Measurements from ENCODE around the gene VWA2.

The VWA2 gene

GRCh38 chr10:114242235-114242634, 3.2 kb downstream of the VWA2 start:
- peaks cover 6% of the 10 kb centered on the region for H3K4me1 ChIP-seq (ENCODE audit: insufficient read depth, low read length, poor library complexity, severe bottlenecking)
- H3K9me3 ChIP-seq (ENCODE audit: insufficient read depth, low read depth, low read length): no peaks in the 10 kb centered on the region
- TF ChIP-seq EZH2phosphoT487 (IDR thresholded peaks at IDR 0.05; ENCODE audit: borderline replicate concordance) (no peak), CTCF (conservative IDR thresholded peaks at IDR 0.05; ENCODE audit: low read length) (no peak)
- peaks cover 4% of the 10 kb centered on the region for H3K27me3 ChIP-seq (ENCODE audit: insufficient read depth, low read length, poor library complexity, severe bottlenecking)
- no peak overlapping the region for H3K4me3 ChIP-seq (ENCODE audit: low read length, poor library complexity, severe bottlenecking)
- no peaks in the 10 kb centered on the region for H3F3A ChIP-seq (ENCODE audit: low read depth)
- no peaks in the 10 kb centered on the region for H4K20me1 ChIP-seq (ENCODE audit: insufficient read depth, low read length, poor library complexity, severe bottlenecking)
- no peak overlapping the region for H3K9ac ChIP-seq (ENCODE audit: low read depth, low read length, poor library complexity, severe bottlenecking)
- H3K9me2 ChIP-seq (replicated peaks; ENCODE audit: low read depth, low read length): no peaks in the 10 kb centered on the region
- no peaks in the 10 kb centered on the region for H3K36me3 ChIP-seq (ENCODE audit: insufficient read depth, low read length)
- H2AFZ ChIP-seq (ENCODE audit: low read length): no peak overlapping the region
- H3K4me2 ChIP-seq (ENCODE audit: low read depth, low read length, poor library complexity, severe bottlenecking): no peak overlapping the region
- no peaks in the 10 kb centered on the region for H3K79me2 ChIP-seq (ENCODE audit: insufficient read depth, low read length)

- H3K27me3 ChIP-seq (ENCODE audit: insufficient read depth, low read length, poor library complexity, severe bottlenecking): peaks cover 4% of the 10 kb centered on the region
- no peaks in the 10 kb centered on the region for H3K9me3 ChIP-seq (ENCODE audit: insufficient read depth, low read depth, low read length)
- H3K9ac ChIP-seq (ENCODE audit: low read depth, low read length, poor library complexity, severe bottlenecking): no peak overlapping the region
- no peaks in the 10 kb centered on the region for H3F3A ChIP-seq (ENCODE audit: low read depth)
- no peak overlapping the region for H3K4me2 ChIP-seq (ENCODE audit: low read depth, low read length, poor library complexity, severe bottlenecking)
- peaks cover 4% of the 10 kb centered on the region for H3K4me1 ChIP-seq (ENCODE audit: insufficient read depth, low read length, poor library complexity, severe bottlenecking)
- H3K36me3 ChIP-seq (ENCODE audit: insufficient read depth, low read length): no peaks in the 10 kb centered on the region
- H3K9me2 ChIP-seq (replicated peaks; ENCODE audit: low read depth, low read length): no peaks in the 10 kb centered on the region
- H3K4me3 ChIP-seq (ENCODE audit: low read length, poor library complexity, severe bottlenecking): no peak overlapping the region
- TF ChIP-seq EZH2phosphoT487 (IDR thresholded peaks at IDR 0.05; ENCODE audit: borderline replicate concordance) (no peak), CTCF (conservative IDR thresholded peaks at IDR 0.05; ENCODE audit: low read length) (no peak)
- H3K79me2 ChIP-seq (ENCODE audit: insufficient read depth, low read length): no peaks in the 10 kb centered on the region
- no peak overlapping the region for H2AFZ ChIP-seq (ENCODE audit: low read length)
- H4K20me1 ChIP-seq (ENCODE audit: insufficient read depth, low read length, poor library complexity, severe bottlenecking): no peaks in the 10 kb centered on the region
Observed at GRCh38 chr10:114243661-114244060, 4.6 kb downstream of the VWA2 start.

- TF ChIP-seq CTCF (conservative IDR thresholded peaks at IDR 0.05; ENCODE audit: low read length) (no peak), EZH2phosphoT487 (IDR thresholded peaks at IDR 0.05; ENCODE audit: borderline replicate concordance) (no peak)
- no peaks in the 10 kb centered on the region for H3K9me3 ChIP-seq (ENCODE audit: insufficient read depth, low read depth, low read length)
- peaks cover 4% of the 10 kb centered on the region for H3K27me3 ChIP-seq (ENCODE audit: insufficient read depth, low read length, poor library complexity, severe bottlenecking)
Observed at GRCh38 chr10:114244126-114244525, 5.1 kb downstream of the VWA2 start.

More at GRCh38 chr10:114244126-114244525, 5.1 kb downstream of the VWA2 start:
- H3K4me1 ChIP-seq (ENCODE audit: insufficient read depth, low read length, poor library complexity, severe bottlenecking): no peaks in the 10 kb centered on the region
- no peaks in the 10 kb centered on the region for H3K36me3 ChIP-seq (ENCODE audit: insufficient read depth, low read length)
- H2AFZ ChIP-seq (ENCODE audit: low read length): no peak overlapping the region
- no peaks in the 10 kb centered on the region for H3F3A ChIP-seq (ENCODE audit: low read depth)
- H3K4me2 ChIP-seq (ENCODE audit: low read depth, low read length, poor library complexity, severe bottlenecking): no peak overlapping the region
- H3K4me3 ChIP-seq (ENCODE audit: low read length, poor library complexity, severe bottlenecking): no peak overlapping the region
- no peaks in the 10 kb centered on the region for H4K20me1 ChIP-seq (ENCODE audit: insufficient read depth, low read length, poor library complexity, severe bottlenecking)
- H3K9me2 ChIP-seq (replicated peaks; ENCODE audit: low read depth, low read length): no peaks in the 10 kb centered on the region
- no peak overlapping the region for H3K9ac ChIP-seq (ENCODE audit: low read depth, low read length, poor library complexity, severe bottlenecking)
- H3K79me2 ChIP-seq (ENCODE audit: insufficient read depth, low read length): no peaks in the 10 kb centered on the region
